ENCODE measurements around the gene CPEB4.

GRCh38 chr5:173895401-173896165 is 7.4 kb downstream of the CPEB4 start:
- TF ChIP-seq EZH2 (IDR thresholded peaks at IDR 0.05): no peak
- no peak for TF ChIP-seq POLR2AphosphoS5 (IDR thresholded peaks at IDR 0.05; ENCODE audit: borderline replicate concordance, low read depth, low read length)
- no peak for TF ChIP-seq FOXP2 (optimal IDR thresholded peaks at IDR 0.05; ENCODE audit: control extremely low read depth, extremely low read length, insufficient read depth)
